H9 (cell line): Measurements from ENCODE around the gene DUOX2. TPM values are rescaled to one million over a fixed set of nuclear protein-coding genes. Genes with fewer than 3 reads are reported as not detected.
A peak's percentile ranks its signal among the peaks of the same experiment; 100 is the strongest.

Experiments used
- DNase-seq: peaks from one replicate; pipeline ENCODE4 v3.0.0-alpha.2; 2017
- H2AFZ ChIP-seq: one replicate; pipeline ENCODE4 v1.6.1; 2013; ENCODE audit warnings: mild to moderate bottlenecking, low read length, control low read depth, moderate library complexity
- H2AK5ac ChIP-seq: 2 replicates; pipeline ENCODE4 v1.6.1; 2013; ENCODE audit warnings: low read length, control low read depth, mixed read lengths; ENCODE audit not compliant: insufficient read length
- H2BK120ac ChIP-seq: one replicate; pipeline ENCODE4 v1.6.1; 2013; ENCODE audit warnings: low read depth, mild to moderate bottlenecking, low read length, control low read depth, inconsistent platforms; ENCODE audit not compliant: poor library complexity, severe bottlenecking
- H2BK12ac ChIP-seq: 2 replicates; pipeline ENCODE4 v1.6.1; 2013; ENCODE audit warnings: low read length, control low read depth, mixed read lengths, low read depth; ENCODE audit not compliant: insufficient read length
- H2BK15ac ChIP-seq: 2 replicates; pipeline ENCODE4 v1.6.1; 2013; ENCODE audit warnings: low read depth, low read length, control low read depth
- H2BK20ac ChIP-seq: one replicate; pipeline ENCODE4 v1.6.1; 2013; ENCODE audit warnings: low read depth, mild to moderate bottlenecking, low read length, control low read depth, inconsistent platforms; ENCODE audit not compliant: poor library complexity, severe bottlenecking
- H2BK5ac ChIP-seq: 2 replicates; pipeline ENCODE4 v1.6.1; 2013; ENCODE audit warnings: low read length, control low read depth, mixed read lengths; ENCODE audit not compliant: insufficient read length
- H3K14ac ChIP-seq: 2 replicates; pipeline ENCODE4 v1.6.1; 2013; ENCODE audit warnings: low read length, control low read depth; ENCODE audit not compliant: insufficient read depth
- H3K18ac ChIP-seq: 2 replicates; pipeline ENCODE4 v1.6.1; 2013; ENCODE audit warnings: low read depth, mild to moderate bottlenecking, mixed read lengths, low read length, control low read depth; ENCODE audit not compliant: insufficient read length
- H3K23ac ChIP-seq: 2 replicates; pipeline ENCODE4 v1.6.1; 2013; ENCODE audit warnings: low read length, control low read depth, mixed read lengths, low read depth; ENCODE audit not compliant: insufficient read length
- H3K23me2 ChIP-seq: 2 replicates; pipeline ENCODE4 v1.6.1; 2013; ENCODE audit warnings: low read depth, mild to moderate bottlenecking, mixed read lengths, low read length, control low read depth; ENCODE audit not compliant: insufficient read length, poor library complexity, severe bottlenecking
- H3K27ac ChIP-seq: 2 replicates; pipeline ENCODE4 v1.5.1; 2013; ENCODE audit warnings: low read length, control low read depth, mixed read lengths, low read depth; ENCODE audit not compliant: insufficient read length
- H3K27me3 ChIP-seq: 2 replicates; pipeline ENCODE4 v1.6.1; 2013; ENCODE audit warnings: low read length, control low read depth, inconsistent platforms; ENCODE audit not compliant: insufficient read depth
- H3K4ac ChIP-seq: 2 replicates; pipeline ENCODE4 v1.6.1; 2013; ENCODE audit warnings: low read depth, mild to moderate bottlenecking, control low read depth, inconsistent platforms, low read length, moderate library complexity
- H3K4me1 ChIP-seq: 2 replicates; pipeline ENCODE4 v1.6.1; 2013; ENCODE audit warnings: low read length, control low read depth, inconsistent platforms; ENCODE audit not compliant: insufficient read depth
- H3K4me2 ChIP-seq: 2 replicates; pipeline ENCODE4 v1.6.1; 2013; ENCODE audit warnings: low read length, control low read depth, mixed read lengths; ENCODE audit not compliant: insufficient read length, insufficient read depth
- H3K56ac ChIP-seq: 2 replicates; pipeline ENCODE4 v1.6.1; 2013; ENCODE audit warnings: low read depth, mild to moderate bottlenecking, mixed read lengths, low read length, control low read depth; ENCODE audit not compliant: insufficient read length
- H3K79me1 ChIP-seq: 2 replicates; pipeline ENCODE4 v1.6.1; 2013; ENCODE audit warnings: low read depth, mild to moderate bottlenecking, moderate library complexity, low read length, control low read depth, inconsistent platforms; ENCODE audit not compliant: insufficient read depth, poor library complexity, severe bottlenecking
- H3K79me2 ChIP-seq: 2 replicates; pipeline ENCODE4 v1.6.1; 2013; ENCODE audit warnings: low read length, control low read depth, inconsistent platforms; ENCODE audit not compliant: insufficient read depth
- H3K9ac ChIP-seq: 2 replicates; pipeline ENCODE4 v1.6.1; 2013; ENCODE audit warnings: low read length, control low read depth, mixed read lengths; ENCODE audit not compliant: insufficient read length; ENCODE audit errors: extremely low read depth
- H3K9me3 ChIP-seq: one replicate; pipeline ENCODE4 v1.6.1; 2013; ENCODE audit warnings: low read depth, low read length, inconsistent platforms; ENCODE audit not compliant: control insufficient read depth
- H3T11ph ChIP-seq: one replicate; pipeline ENCODE4 v1.6.1; 2013; ENCODE audit warnings: mild to moderate bottlenecking, low read length, control low read depth, inconsistent platforms
- H4K20me1 ChIP-seq: one replicate; pipeline ENCODE4 v1.6.1; 2013; ENCODE audit not compliant: control insufficient read depth, insufficient read length, insufficient read depth
- H4K5ac ChIP-seq: 2 replicates; pipeline ENCODE4 v1.6.1; 2013; ENCODE audit warnings: low read depth, mild to moderate bottlenecking, mixed read lengths, low read length, control low read depth; ENCODE audit not compliant: insufficient read length
- H4K8ac ChIP-seq: replicated peaks from 2 replicates; pipeline ENCODE4 v1.6.1; 2013; ENCODE audit warnings: low read length, control low read depth, mixed read lengths, low read depth; ENCODE audit not compliant: insufficient read length
- H4K91ac ChIP-seq: 2 replicates; pipeline ENCODE4 v1.6.1; 2013; ENCODE audit warnings: low read depth, mild to moderate bottlenecking, moderate library complexity, mixed read lengths, low read length, control low read depth; ENCODE audit not compliant: insufficient read length
- H3K27ac Mint-ChIP-seq, 3 experiments: 2 replicates in 2 of 3; 3 replicates in 1 of 3; pipeline ENCODE4 v1.8.0; 2020 to 2021; ENCODE audit warnings: mixed read lengths in 3 of 3, mild to moderate bottlenecking in 1 of 3, moderate library complexity in 1 of 3
- H3K27me3 Mint-ChIP-seq: 2 replicates; pipeline ENCODE4 v1.8.0; 2021; ENCODE audit warnings: low read depth, mild to moderate bottlenecking, moderate library complexity, mixed read lengths
- H3K36me3 Mint-ChIP-seq, 3 experiments: 2 replicates in 2 of 3; 3 replicates in 1 of 3; pipeline ENCODE4 v1.8.0; 2020 to 2021; ENCODE audit warnings: low read depth in 3 of 3, mixed read lengths in 3 of 3; ENCODE audit not compliant: insufficient read depth in 1 of 3
- H3K4me1 Mint-ChIP-seq, 2 experiments: 2 replicates each; pipeline ENCODE4 v1.8.0; 2020; ENCODE audit warnings: mixed read lengths in 2 of 2
- H3K4me3 Mint-ChIP-seq, 2 experiments: 2 replicates in 1 of 2; 3 replicates in 1 of 2; pipeline ENCODE4 v1.8.0; 2020 to 2021; ENCODE audit warnings: mild to moderate bottlenecking in 2 of 2, mixed read lengths in 2 of 2, moderate library complexity in 1 of 2
- H3K9me3 Mint-ChIP-seq, 2 experiments: 2 replicates in 1 of 2; 3 replicates in 1 of 2; pipeline ENCODE4 v1.8.0; 2020; ENCODE audit warnings: mild to moderate bottlenecking in 2 of 2, mixed read lengths in 2 of 2, moderate library complexity in 1 of 2
- CTCF ChIP-seq: fragments of 200-600 bp; sonication (generic); conservative IDR thresholded peaks from 3 replicates; pipeline ENCODE4 v1.8.0; 2021; ENCODE audit warnings: antibody characterized with exemption, mild to moderate bottlenecking
- WGBS: extraction: QIAGEN DNeasy Blood & Tissue Kit; methylation state at CpG from one replicate; pipeline ENCODE4 v1.1.7; 2013; ENCODE audit warnings: missing lambda C conversion rate, low lambda C conversion rate, mixed read lengths; ENCODE audit not compliant: insufficient read length; ENCODE audit errors: extremely low coverage; 5-methylcytosine and 5-hydroxymethylcytosine counted together
- total RNA-seq: library from RNA; stranded (reverse); gene quantifications from 2 replicates; pipeline ENCODE4 v1.2.1, GENCODE V29; 2021

DUOX2 gene
- total RNA-seq, 1 experiment from 2014 or later, result 0.42 TPM

GRCh38 chr15:45091161-45091560 is 22.8 kb downstream of the DUOX2 start:
- H3K4ac ChIP-seq, result no peak overlapping the region
- Mint-ChIP-seq H3K27ac (peak overlapping the region in 1 of 3 experiments; percentile 80; a peak in 1 of 7 replicates), H3K4me1 (no peaks in the 10 kb centered on the region), H3K4me3 (no peak overlapping the region), H3K27me3 (peaks cover 25% of the 10 kb centered on the region), H3K9me3 (no peaks in the 10 kb centered on the region; a peak in 1 of 5 replicates), H3K36me3 (no peaks in the 10 kb centered on the region)
- no peak overlapping the region for H3K23ac ChIP-seq
- no peak overlapping the region for H2BK20ac ChIP-seq
- H4K20me1 ChIP-seq, result no peaks in the 10 kb centered on the region
- H4K5ac ChIP-seq, result no peak overlapping the region
- no peak overlapping the region for H3K14ac ChIP-seq
- no peaks in the 10 kb centered on the region for H3K9me3 ChIP-seq
- H3T11ph ChIP-seq, result no peak overlapping the region
- H3K27me3 ChIP-seq, result no peaks in the 10 kb centered on the region
- H3K23me2 ChIP-seq, result no peaks in the 10 kb centered on the region
- WGBS, result no CpG with 5 or more reads among the region's 7 CpGs
- H2AFZ ChIP-seq, result no peak overlapping the region
- no peaks in the 10 kb centered on the region for H3K79me1 ChIP-seq
- DNase-seq, result no peak
- no peak overlapping the region for H3K27ac ChIP-seq
- H2BK5ac ChIP-seq, result no peak overlapping the region
- no peak overlapping the region for H2AK5ac ChIP-seq
- no peak overlapping the region for H2BK15ac ChIP-seq
- no peak overlapping the region for H3K4me2 ChIP-seq
- H3K79me2 ChIP-seq, result no peaks in the 10 kb centered on the region
- H4K91ac ChIP-seq, result no peak overlapping the region
- H3K4me1 ChIP-seq, result no peaks in the 10 kb centered on the region
- H2BK120ac ChIP-seq, result no peak overlapping the region
- TF ChIP-seq CTCF, result no peak
- H3K56ac ChIP-seq, result no peak overlapping the region
- no peak overlapping the region for H4K8ac ChIP-seq
- no peak overlapping the region for H3K18ac ChIP-seq
- no peak overlapping the region for H3K9ac ChIP-seq
- no peak overlapping the region for H2BK12ac ChIP-seq
